Activated CD4-positive, alpha-beta memory T cell treated with anti-CD3 and anti-CD28 coated beads for 36 hours (primary cell): ENCODE data around the gene RPTOR. TPM values are rescaled to one million over a fixed set of nuclear protein-coding genes. Genes with fewer than 3 reads are reported as not detected.

Source experiments
- CTCF ChIA-PET: fragments of 350-600 bp; sonication (Branson Sonifier 250); formaldehyde crosslinking; loops from one replicate; lab custom pipeline; 2021; ENCODE audit warnings: antibody characterized with exemption, inconsistent platforms; lab: Charles Lee
- POLR2A ChIA-PET: fragments of 350-600 bp; sonication (Branson Sonifier 250); formaldehyde crosslinking; loops from one replicate; lab custom pipeline; 2021; ENCODE audit warnings: antibody characterized with exemption; lab: Charles Lee
- DNase-seq: peaks from one replicate; pipeline ENCODE4 v3.0.0-alpha.2; 2020
- H3K27ac Mint-ChIP-seq: one replicate; pipeline ENCODE4 v1.8.0; 2021; ENCODE audit warnings: mixed read lengths
- H3K27me3 Mint-ChIP-seq: one replicate; pipeline ENCODE4 v1.8.0; 2021; ENCODE audit warnings: mixed read lengths
- H3K36me3 Mint-ChIP-seq: one replicate; pipeline ENCODE4 v1.8.0; 2021; ENCODE audit warnings: mixed read lengths
- H3K4me1 Mint-ChIP-seq: one replicate; pipeline ENCODE4 v1.8.0; 2021; ENCODE audit warnings: low read depth, mixed read lengths
- H3K4me3 Mint-ChIP-seq: one replicate; pipeline ENCODE4 v1.8.0; 2021; ENCODE audit warnings: mild to moderate bottlenecking, mixed read lengths
- H3K9me3 Mint-ChIP-seq: one replicate; pipeline ENCODE4 v1.8.0; 2021; ENCODE audit warnings: mixed read lengths
- intact Hi-C: fragments of 100-400 bp; cut with micrococcal nuclease; formaldehyde crosslinking; loops from one replicate; pipeline ENCODE4 v1.15.1; 2023
- total RNA-seq, 2 experiments: library from RNA; stranded (reverse); gene quantifications; one replicate each; pipeline ENCODE4 v1.2.3, GENCODE V29; 2021

The RPTOR gene
- total RNA-seq, 2 experiments from 2014 or later = 41.5 to 47.9 TPM

DNA sequence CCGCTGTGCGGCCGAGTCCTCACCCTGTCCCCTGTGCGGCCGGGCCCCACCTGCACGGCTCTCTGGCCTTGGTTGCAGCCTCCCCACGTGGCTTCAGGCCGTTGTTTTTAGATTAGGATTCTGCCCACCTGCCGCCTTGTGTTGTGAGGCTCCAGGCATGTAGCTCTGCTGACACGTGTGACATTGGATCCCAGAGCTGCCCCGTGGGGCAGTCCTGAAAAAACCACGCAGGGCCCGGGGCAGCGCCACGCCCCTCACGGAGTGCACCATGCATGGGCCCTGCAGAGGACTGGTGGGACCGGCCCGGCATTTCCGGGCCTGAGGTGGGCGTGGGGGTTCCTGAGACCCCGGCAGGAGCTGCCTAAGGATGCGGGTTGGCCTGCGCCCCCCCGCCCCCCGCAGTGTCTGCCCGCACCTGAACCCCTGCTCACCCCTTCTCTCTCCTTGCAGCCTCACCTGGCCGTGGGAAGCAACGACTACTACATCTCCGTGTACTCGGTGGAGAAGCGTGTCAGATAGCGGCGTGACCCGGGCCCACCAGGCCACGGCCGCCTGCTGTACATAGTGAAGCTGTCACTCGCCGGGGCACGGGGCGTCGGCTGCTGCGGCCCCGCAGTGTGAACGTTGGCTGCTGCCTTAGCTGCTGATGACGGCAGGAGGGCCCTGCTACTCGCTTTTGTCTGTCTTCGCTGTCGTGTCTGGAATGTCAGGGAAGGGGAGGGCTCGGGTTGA lies 419.3 kb downstream of the RPTOR start:
- Mint-ChIP-seq H3K27me3 (no peaks in the 10 kb centered on the region), H3K4me3 (no peak overlapping the region), H3K9me3 (no peaks in the 10 kb centered on the region), H3K27ac (no peak overlapping the region), H3K4me1 (no peaks in the 10 kb centered on the region), H3K36me3 (peaks cover 6% of the 10 kb centered on the region)
- intact Hi-C loops = no loop called here
- CTCF ChIA-PET = no interaction called here
- POLR2A ChIA-PET = no interaction called here
- DNase-seq = no peak

DNA sequence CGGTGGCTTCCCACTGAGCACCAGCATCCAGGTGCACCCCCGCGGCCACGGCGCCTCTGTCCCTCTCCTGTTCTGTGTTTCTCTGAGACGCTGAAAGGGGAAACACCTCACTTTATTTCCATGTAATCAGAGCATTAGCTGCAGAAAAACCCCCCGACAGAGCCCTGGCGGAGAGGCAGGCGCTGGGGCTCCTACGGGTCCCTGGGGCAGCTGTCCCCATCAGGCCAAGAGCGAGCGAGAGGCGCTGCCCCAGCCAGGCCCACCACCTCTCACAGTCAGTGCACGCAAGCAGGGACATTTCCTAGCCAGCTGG lies 419.9 kb downstream of the RPTOR start:
- no peak overlapping the region for H3K27ac Mint-ChIP-seq
- intact Hi-C loops = no loop called here
- H3K9me3 Mint-ChIP-seq = no peaks in the 10 kb centered on the region
- H3K36me3 Mint-ChIP-seq = peaks cover 6% of the 10 kb centered on the region
- H3K27me3 Mint-ChIP-seq = no peaks in the 10 kb centered on the region
- H3K4me3 Mint-ChIP-seq = no peak overlapping the region
- ChIA-PET CTCF (no interaction called here), POLR2A (no interaction called here)
- no peaks in the 10 kb centered on the region for H3K4me1 Mint-ChIP-seq
- no peak for DNase-seq

DNA sequence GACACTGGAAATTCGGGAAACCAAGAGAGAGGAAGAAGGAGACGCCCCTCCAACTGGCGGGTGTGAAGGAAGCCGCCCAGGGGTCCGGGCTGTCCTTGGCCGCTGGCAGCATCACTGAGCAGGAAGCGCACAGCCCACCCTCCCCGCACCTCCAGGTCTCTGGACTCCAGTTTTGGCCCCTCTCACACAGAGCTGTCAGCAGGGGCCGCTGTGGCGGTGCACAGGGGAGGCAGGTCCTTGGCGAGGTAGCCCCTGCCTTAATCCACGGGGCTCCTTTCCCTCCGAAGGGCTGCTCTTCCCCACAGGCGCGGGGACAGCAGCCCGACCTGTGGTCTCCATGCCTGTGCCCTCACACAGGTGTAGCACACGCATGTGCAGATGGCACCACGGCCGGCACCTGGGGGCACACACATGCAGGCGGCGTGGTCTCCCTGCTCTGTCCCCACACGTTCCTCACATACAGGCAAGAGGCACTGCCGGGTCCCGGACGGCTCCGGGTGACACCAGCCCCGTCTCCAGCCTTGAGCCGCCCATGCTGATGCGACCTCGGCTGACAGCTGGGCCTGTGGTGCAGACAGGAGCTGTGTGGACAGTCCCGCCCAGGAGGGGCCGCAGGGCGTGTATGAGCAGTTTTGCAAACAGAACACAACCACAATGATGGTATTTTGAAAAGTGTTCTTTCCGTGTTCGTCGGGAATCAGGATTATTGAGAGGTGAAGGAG lies 420.4 kb downstream of the RPTOR start:
- Mint-ChIP-seq H3K4me3 (no peak overlapping the region), H3K27ac (peak overlapping the region; percentile 20), H3K27me3 (no peaks in the 10 kb centered on the region), H3K36me3 (peaks cover 6% of the 10 kb centered on the region), H3K4me1 (no peaks in the 10 kb centered on the region), H3K9me3 (no peaks in the 10 kb centered on the region)
- no peak for DNase-seq
- POLR2A ChIA-PET = no interaction called here
- CTCF ChIA-PET = no interaction called here
- intact Hi-C loops = no loop called here

DNA sequence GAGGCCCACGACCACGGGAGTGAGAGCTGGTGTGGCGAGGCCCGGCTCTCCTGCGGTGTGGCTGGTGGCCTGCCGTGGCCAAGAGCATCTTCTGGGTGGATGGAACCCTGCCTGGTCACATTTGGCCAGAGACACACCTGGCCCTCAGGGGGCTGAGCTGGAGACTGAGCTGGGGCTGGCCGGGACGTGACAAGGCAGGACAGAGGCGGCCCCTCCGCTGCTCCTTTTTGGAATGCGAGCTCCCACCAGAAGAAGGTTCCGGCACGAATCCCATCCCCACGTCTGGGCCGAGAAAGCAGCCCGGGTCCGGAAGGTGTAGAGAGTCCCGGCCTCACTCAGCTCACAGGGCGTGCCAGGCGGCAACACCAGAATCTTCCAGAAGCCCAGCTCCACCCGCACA lies 421.0 kb downstream of the RPTOR start:
- intact Hi-C loops = no loop called here
- Mint-ChIP-seq H3K4me1 (peaks cover 5% of the 10 kb centered on the region), H3K27me3 (no peaks in the 10 kb centered on the region), H3K9me3 (no peaks in the 10 kb centered on the region), H3K27ac (peak overlapping the region; percentile 20), H3K4me3 (no peak overlapping the region), H3K36me3 (peaks cover 6% of the 10 kb centered on the region)
- ChIA-PET CTCF (no interaction called here), POLR2A (no interaction called here)
- DNase-seq = no peak

DNA sequence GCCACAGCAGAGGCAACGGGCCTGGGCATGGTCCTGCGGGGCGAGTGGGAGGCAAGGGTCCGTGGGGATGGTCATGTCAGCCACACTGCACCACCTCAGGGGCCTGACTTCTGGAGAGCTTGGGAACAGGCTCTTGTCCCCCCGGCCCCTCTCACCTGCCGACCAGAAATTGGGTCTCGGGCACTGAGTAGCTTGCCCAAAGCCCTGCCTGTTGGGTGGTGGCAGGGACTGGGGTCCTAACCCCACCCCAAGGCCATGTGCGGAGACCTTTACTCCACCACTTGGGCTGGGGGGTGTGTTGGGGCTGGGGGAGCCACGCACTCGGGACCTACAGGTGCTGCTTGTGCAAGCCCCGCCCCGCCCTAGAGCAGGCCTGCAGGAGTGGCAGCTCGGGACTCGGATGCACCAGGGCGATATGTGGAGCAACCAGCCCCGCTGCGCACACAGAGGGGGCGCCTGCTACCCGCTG lies 422.8 kb downstream of the RPTOR start:
- no peaks in the 10 kb centered on the region for H3K27me3 Mint-ChIP-seq
- no peak overlapping the region for H3K27ac Mint-ChIP-seq
- DNase-seq = no peak
- H3K36me3 Mint-ChIP-seq = peaks cover 6% of the 10 kb centered on the region
- POLR2A ChIA-PET = no interaction called here
- H3K4me3 Mint-ChIP-seq = no peak overlapping the region
- no peaks in the 10 kb centered on the region for H3K9me3 Mint-ChIP-seq
- H3K4me1 Mint-ChIP-seq = peaks cover 5% of the 10 kb centered on the region
- CTCF ChIA-PET = no interaction called here
- intact Hi-C loops = no loop called here

DNA sequence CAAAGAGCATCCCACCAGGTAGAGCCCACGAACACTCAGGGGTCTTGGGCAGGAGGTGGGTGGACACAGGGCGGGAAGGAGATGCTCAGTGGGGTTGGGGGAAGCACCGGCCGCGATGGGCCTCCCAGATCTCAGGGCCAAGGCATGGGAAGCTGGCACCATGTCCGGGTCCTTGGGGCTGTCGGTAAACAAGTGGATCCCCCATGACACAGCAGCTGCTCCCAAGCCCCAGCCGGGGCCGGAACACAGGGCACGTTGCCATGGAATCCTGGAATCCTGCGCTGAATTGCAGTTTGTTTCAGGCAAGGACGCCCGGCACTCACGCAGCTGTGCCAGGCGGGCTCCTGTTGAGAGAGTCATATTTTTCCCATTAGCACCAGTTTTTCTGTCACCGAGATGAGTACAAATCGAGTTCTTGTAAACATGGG lies 424.0 kb downstream of the RPTOR start:
- H3K27me3 Mint-ChIP-seq = no peaks in the 10 kb centered on the region
- ChIA-PET POLR2A (no interaction called here), CTCF (interaction anchor here (4.4 kb wide), 1 partner anchor 541 kb away, joined by 35 read pairs; no protein-coding TSS in a partner anchor)
- intact Hi-C loops = no loop called here
- no peak overlapping the region for H3K27ac Mint-ChIP-seq
- no peaks in the 10 kb centered on the region for H3K9me3 Mint-ChIP-seq
- peaks cover 5% of the 10 kb centered on the region for H3K4me1 Mint-ChIP-seq
- no peak overlapping the region for H3K4me3 Mint-ChIP-seq
- no peak for DNase-seq
- peaks cover 5% of the 10 kb centered on the region for H3K36me3 Mint-ChIP-seq

DNA sequence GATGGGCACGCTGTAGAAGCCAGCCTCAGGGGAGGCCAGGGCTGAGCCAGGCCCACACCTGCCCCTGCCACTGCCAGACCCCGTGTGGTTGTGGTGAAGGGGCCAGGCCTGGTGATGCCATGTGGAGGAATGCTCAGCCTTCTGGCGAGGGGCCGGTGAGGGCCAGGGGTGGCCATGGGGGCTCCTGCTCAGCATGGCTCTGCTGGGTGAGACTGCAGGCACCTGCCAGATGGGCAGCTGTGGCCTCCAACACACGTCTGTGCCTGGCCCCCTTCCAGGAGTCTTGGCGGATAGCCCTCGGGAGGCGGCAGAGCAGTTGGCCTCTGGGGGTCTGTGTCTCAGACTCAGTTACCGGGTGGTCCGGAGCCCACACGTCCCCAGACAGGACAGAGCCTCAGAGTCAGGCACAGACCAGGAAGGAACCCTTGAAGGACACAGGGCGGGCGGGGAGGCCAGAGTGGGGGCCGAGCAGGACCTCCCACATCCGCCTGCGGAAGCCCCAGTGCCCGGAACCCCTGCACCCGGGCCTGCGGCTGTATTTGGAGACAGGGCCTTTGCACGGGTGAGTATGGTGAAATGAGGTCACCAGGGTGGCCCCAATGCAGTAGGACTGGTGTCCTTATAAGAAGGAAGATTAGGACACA lies 424.5 kb downstream of the RPTOR start:
- no peak overlapping the region for H3K4me3 Mint-ChIP-seq
- ChIA-PET CTCF (interaction anchor here (0.8 to 4.4 kb wide), 5 partner anchors 71 to 543 kb away, joined by 3 to 35 read pairs (median 3); no protein-coding TSS in a partner anchor), POLR2A (no interaction called here)
- peaks cover 5% of the 10 kb centered on the region for H3K4me1 Mint-ChIP-seq
- no peak overlapping the region for H3K27ac Mint-ChIP-seq
- intact Hi-C loops = no loop called here
- no peak for DNase-seq
- H3K27me3 Mint-ChIP-seq = no peaks in the 10 kb centered on the region
- peaks cover 5% of the 10 kb centered on the region for H3K36me3 Mint-ChIP-seq
- no peaks in the 10 kb centered on the region for H3K9me3 Mint-ChIP-seq

DNA sequence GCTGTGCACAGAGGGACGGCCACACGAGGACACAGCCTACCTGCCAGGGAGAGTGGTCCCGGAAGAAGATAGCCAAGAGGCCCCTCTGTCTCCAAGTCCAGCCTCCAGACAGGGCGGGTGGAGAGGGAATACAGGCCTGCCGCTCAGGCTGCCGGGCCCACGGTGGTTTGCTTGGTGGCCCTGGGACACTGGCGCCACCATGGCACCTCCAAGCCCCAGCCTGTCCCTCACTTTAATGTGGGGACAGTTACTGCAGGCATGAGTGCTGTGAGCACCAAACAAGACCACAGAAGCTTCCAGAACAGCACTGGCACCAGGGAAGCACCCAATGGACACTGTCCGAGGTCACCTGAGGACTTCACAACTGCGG lies 425.0 kb downstream of the RPTOR start:
- H3K27ac Mint-ChIP-seq = no peak overlapping the region
- intact Hi-C loops = no loop called here
- no peak overlapping the region for H3K4me3 Mint-ChIP-seq
- POLR2A ChIA-PET = interaction anchor here (0.9 kb wide), 1 partner anchor 78 kb away, joined by 3 read pairs; no protein-coding TSS in a partner anchor
- DNase-seq = no peak
- H3K9me3 Mint-ChIP-seq = no peaks in the 10 kb centered on the region
- CTCF ChIA-PET = interaction anchor here (0.8 to 4.4 kb wide), 11 partner anchors 10 to 544 kb away, joined by 3 to 35 read pairs (median 4); no protein-coding TSS in a partner anchor
- H3K27me3 Mint-ChIP-seq = no peaks in the 10 kb centered on the region
- H3K36me3 Mint-ChIP-seq = peaks cover 5% of the 10 kb centered on the region
- H3K4me1 Mint-ChIP-seq = peaks cover 5% of the 10 kb centered on the region

DNA sequence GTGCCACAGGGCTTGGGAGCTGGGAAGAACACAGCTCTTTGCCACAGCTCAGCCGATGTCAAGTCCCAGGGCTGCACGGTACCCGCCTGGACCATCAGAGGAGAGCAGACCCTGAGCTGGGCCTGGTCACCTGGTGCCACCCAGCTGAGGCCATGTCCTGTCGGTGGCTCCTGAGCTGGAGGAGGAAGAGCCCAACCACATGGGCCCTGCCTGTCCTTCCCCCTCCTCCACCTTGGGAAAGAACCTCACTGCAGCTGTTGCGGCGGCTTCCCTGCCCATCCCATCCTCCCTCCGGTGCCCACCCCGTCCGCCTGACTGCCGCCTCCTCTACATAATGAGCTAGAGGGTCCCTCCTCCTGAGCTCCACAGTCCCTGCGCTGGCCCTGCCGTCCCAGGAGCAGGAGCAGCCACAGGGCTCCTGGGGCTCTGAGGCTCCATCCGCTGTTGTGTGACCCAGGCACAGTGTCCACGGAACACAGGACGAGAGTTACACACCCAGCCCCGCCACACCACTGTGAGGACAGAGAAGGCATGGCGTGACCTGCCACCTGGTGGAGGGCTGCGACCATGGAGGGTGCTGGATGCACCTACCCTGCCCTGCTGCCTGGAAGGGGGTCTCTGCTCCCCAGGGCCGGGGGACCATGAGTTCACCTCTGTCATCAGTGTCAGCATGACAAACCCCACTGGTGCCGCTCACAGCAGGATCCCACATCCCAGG lies 425.6 kb downstream of the RPTOR start:
- Mint-ChIP-seq H3K4me3 (no peak overlapping the region), H3K9me3 (no peaks in the 10 kb centered on the region), H3K27ac (no peak overlapping the region), H3K27me3 (no peaks in the 10 kb centered on the region), H3K4me1 (peaks cover 5% of the 10 kb centered on the region), H3K36me3 (peaks cover 4% of the 10 kb centered on the region)
- ChIA-PET POLR2A (interaction anchor here (0.9 kb wide), 1 partner anchor 78 kb away, joined by 3 read pairs; no protein-coding TSS in a partner anchor), CTCF (interaction anchor here (0.8 to 4.4 kb wide), 11 partner anchors 9 to 545 kb away, joined by 3 to 35 read pairs (median 4); no protein-coding TSS in a partner anchor)
- DNase-seq = peak; percentile 69
- intact Hi-C loops = no loop called here

DNA sequence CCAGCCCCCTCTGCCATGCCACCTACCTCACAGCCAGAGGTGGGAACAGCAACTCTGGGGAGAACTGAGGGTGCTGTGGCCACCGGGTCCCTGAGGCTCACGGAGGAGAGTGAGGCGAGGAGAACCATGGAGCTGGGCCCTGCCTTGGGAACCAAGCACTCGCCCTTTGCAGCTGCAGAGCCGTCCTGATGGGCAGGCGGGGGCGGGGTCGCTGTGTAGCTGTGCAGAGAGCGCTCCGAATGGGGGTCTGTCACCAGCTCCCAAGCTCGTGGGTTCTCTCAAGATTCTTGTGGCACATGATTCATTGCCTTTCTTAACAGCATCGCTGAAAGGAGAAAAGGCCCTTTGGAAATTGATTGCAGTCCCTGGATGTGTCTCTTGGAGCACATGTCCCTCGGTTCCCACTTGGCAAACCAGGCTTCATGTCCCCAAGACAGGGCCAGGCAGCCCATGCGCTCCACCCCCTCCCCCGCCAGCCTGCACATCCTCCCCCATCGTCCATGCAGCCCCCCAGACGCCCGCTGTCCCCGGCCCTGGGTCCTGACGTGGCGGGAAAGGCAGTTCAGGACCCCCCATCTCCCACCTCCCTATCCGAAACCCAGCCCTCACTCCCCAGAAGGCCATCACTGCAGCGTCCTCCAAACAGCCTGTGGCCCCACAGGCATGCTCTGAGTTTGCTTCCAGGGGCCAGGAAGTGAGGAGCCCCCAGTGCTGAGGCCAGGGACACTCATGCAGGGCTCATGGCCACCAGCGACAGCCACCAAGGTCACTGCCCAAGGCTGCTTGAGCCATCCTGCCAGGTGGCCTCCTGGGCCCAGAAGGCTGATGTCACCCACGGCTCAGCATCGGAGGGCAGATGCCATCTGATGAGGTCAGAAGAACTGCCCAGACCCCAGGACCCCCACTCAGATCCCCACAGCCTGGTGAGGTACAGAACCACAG lies 426.4 kb downstream of the RPTOR start:
- Mint-ChIP-seq H3K27ac (no peak overlapping the region), H3K4me1 (peaks cover 5% of the 10 kb centered on the region)
- intact Hi-C loops = no loop called here

More for the DNA sequence above, 426.4 kb downstream of the RPTOR start:
- Mint-ChIP-seq H3K36me3 (no peaks in the 10 kb centered on the region), H3K4me3 (no peak overlapping the region), H3K9me3 (no peaks in the 10 kb centered on the region), H3K27me3 (no peaks in the 10 kb centered on the region)
- CTCF ChIA-PET = interaction anchor here (0.9 to 4.4 kb wide), 6 partner anchors 9 to 543 kb away, joined by 3 to 35 read pairs (median 4); no protein-coding TSS in a partner anchor
- no peak for DNase-seq
- POLR2A ChIA-PET = interaction anchor here (0.9 kb wide), 1 partner anchor 79 kb away, joined by 3 read pairs; no protein-coding TSS in a partner anchor
